Small intestine (tissue), 7 donors: ENCODE measurements around the gene ARSA. TPM values are rescaled to one million over a fixed set of nuclear protein-coding genes. Genes with fewer than 3 reads are reported as not detected.

Source experiments
- DNase-seq, 2 donors: peaks; one replicate each; pipeline versions ENCODE4 v3.0.0 to v3.0.0-alpha.2; 2013
- FAIRE-seq: peaks from 2 replicates; lab custom pipeline; 2012; peaks lifted over from hg19 to GRCh38; lab: Jason Lieb, UNC
- H3K27ac ChIP-seq, 3 donors: one replicate each; pipeline ENCODE4 v1.5.1; 2013; ENCODE audit warnings: low read length in 2 of 3, mild to moderate bottlenecking in 2 of 3, control low read depth in 1 of 3, inconsistent platforms in 1 of 3, low read depth in 1 of 3, moderate library complexity in 1 of 3
- H3K27me3 ChIP-seq, 3 donors: one replicate each; pipeline ENCODE4 v1.6.1; 2013; ENCODE audit warnings: low read length in 3 of 3, inconsistent platforms in 1 of 3; ENCODE audit not compliant: control insufficient read depth in 3 of 3, insufficient read depth in 3 of 3
- H3K36me3 ChIP-seq, 3 donors: one replicate each; pipeline ENCODE4 v1.6.1; 2013; ENCODE audit warnings: low read length in 3 of 3, inconsistent platforms in 1 of 3, low read depth in 1 of 3, mild to moderate bottlenecking in 1 of 3, moderate library complexity in 1 of 3; ENCODE audit not compliant: control insufficient read depth in 3 of 3, insufficient read depth in 2 of 3
- H3K4me1 ChIP-seq, 3 donors: one replicate each; pipeline ENCODE4 v1.6.1; 2013; ENCODE audit warnings: low read length in 2 of 3, inconsistent platforms in 1 of 3, low read depth in 1 of 3, mild to moderate bottlenecking in 1 of 3, moderate library complexity in 1 of 3; ENCODE audit not compliant: control insufficient read depth in 3 of 3, insufficient read depth in 2 of 3
- H3K4me3 ChIP-seq, 3 donors: one replicate each; pipeline ENCODE4 v1.5.1; 2013; ENCODE audit warnings: low read length in 3 of 3, control low read depth in 1 of 3, inconsistent platforms in 1 of 3, low read depth in 1 of 3, mild to moderate bottlenecking in 1 of 3, moderate library complexity in 1 of 3
- H3K9me3 ChIP-seq, 2 donors: one replicate each; pipeline ENCODE4 v1.6.1; 2013; ENCODE audit warnings: low read depth in 1 of 2, low read length in 1 of 2; ENCODE audit not compliant: control insufficient read depth in 2 of 2, insufficient read depth in 1 of 2
- WGBS, 3 donors: extraction: QIAGEN DNeasy Blood & Tissue Kit; methylation state at CpG; one replicate each; pipeline ENCODE4 v1.1.7; 2013; 5-methylcytosine and 5-hydroxymethylcytosine counted together
- polyA plus RNA-seq, 4 donors: library from polyadenylated mRNA; stranded (reverse) in 3 of 4; unstranded in 1 of 4; fragments of 200-250 nt in 3 of 4; fragments of 120-200 nt in 1 of 4; gene quantifications; one replicate each; pipeline versions ENCODE4 v1.2.1 to v1.2.3, GENCODE V29; 2013
- donor health status: healthy with polysubstance abuse.
- donor health status: control.
- donor health status: control.
- donor health status: Bipolar disorder and iron deficiency.
- donor health status: healthy.

The ARSA gene
- polyA plus RNA-seq, 4 donors: 28.2 to 85.9 (median 71.3) TPM

- no peak overlapping the region for H3K27ac ChIP-seq
- H3K36me3 ChIP-seq: no peaks in the 10 kb centered on the region
- FAIRE-seq (no peak), DNase-seq (no peak)
- peaks cover 18 to 65% (median 25%) of the 10 kb centered on the region in 3 donors for H3K27me3 ChIP-seq
- H3K9me3 ChIP-seq: no peaks in the 10 kb centered on the region
- H3K4me3 ChIP-seq: no peak overlapping the region
- H3K4me1 ChIP-seq: peaks cover 0 to 3% (median 0%) of the 10 kb centered on the region in 3 donors
- WGBS, 3 donors: 31 to 49% (median 37%) methylated on average over 12 of the region's 12 CpGs
Observed at GRCh38 chr22:50601669-50602337, 26.1 kb downstream of the ARSA start.

GRCh38 chr22:50600967-50601668 is 26.8 kb downstream of the ARSA start:
- peaks cover 0 to 3% (median 0%) of the 10 kb centered on the region in 3 donors for H3K4me1 ChIP-seq
- peaks cover 18 to 60% (median 25%) of the 10 kb centered on the region in 3 donors for H3K27me3 ChIP-seq
- no peak for DNase-seq
- no peak for FAIRE-seq
- no peaks in the 10 kb centered on the region for H3K36me3 ChIP-seq
- no peaks in the 10 kb centered on the region for H3K9me3 ChIP-seq
- WGBS, 3 donors: 9 to 14% (median 9%) methylated on average over 22 to 52 of the region's 52 CpGs
- peak overlapping the region in 2 of 3 donors; percentile 35 to 60 for H3K4me3 ChIP-seq
- H3K27ac ChIP-seq: no peak overlapping the region

GRCh38 chr22:50600538-50600937 is 27.4 kb downstream of the ARSA start, which contains the start of gene MAPK8IP2:
Gene MAPK8IP2, plus strand, starts transcription at chr22:50600793. Its CDS starts 26 bp downstream, at chr22:50600819.
- FAIRE-seq (no peak), DNase-seq (peak in 1 of 2 donors; percentile 23)
- peak within 1 kb of the TSS in 2 of 3 donors; percentile 35 to 60 for H3K4me3 ChIP-seq
- H3K27me3 ChIP-seq: peaks cover 18 to 55% (median 25%) of the 10 kb centered on the region in 3 donors
- WGBS, 3 donors: 0 to 1% (median 0%) methylated on average over 7 to 61 of the region's 61 CpGs
- H3K36me3 ChIP-seq: no peaks in the 10 kb centered on the region
- H3K9me3 ChIP-seq: no peaks in the 10 kb centered on the region
- H3K27ac ChIP-seq: no peak within 1 kb of the TSS
- peaks cover 0 to 3% (median 0%) of the 10 kb centered on the region in 3 donors for H3K4me1 ChIP-seq

- H3K27ac ChIP-seq: no peak overlapping the region
- H3K4me1 ChIP-seq: peaks cover 0 to 3% (median 0%) of the 10 kb centered on the region in 3 donors
- FAIRE-seq (no peak), DNase-seq (peak; percentile 22 to 79)
- peaks cover 18 to 49% (median 25%) of the 10 kb centered on the region in 3 donors for H3K27me3 ChIP-seq
- H3K9me3 ChIP-seq: no peaks in the 10 kb centered on the region
- 15 to 17% (median 16%) methylated on average over 51 to 52 of the region's 52 CpGs for WGBS, 3 donors
- H3K36me3 ChIP-seq: no peaks in the 10 kb centered on the region
- H3K4me3 ChIP-seq: peak overlapping the region in 1 of 3 donors; percentile 60
Observed at GRCh38 chr22:50599816-50600455, 28.0 kb downstream of the ARSA start.

- H3K4me3 ChIP-seq: no peak overlapping the region
- peaks cover 0 to 24% (median 6%) of the 10 kb centered on the region in 3 donors for H3K27me3 ChIP-seq
- 88 to 90% (median 88%) methylated on average over 5 of the region's 5 CpGs for WGBS, 3 donors
- H3K27ac ChIP-seq: no peak overlapping the region
- peaks cover 0 to 3% (median 0%) of the 10 kb centered on the region in 3 donors for H3K4me1 ChIP-seq
- H3K9me3 ChIP-seq: no peaks in the 10 kb centered on the region
- DNase-seq (no peak), FAIRE-seq (no peak)
- H3K36me3 ChIP-seq: no peaks in the 10 kb centered on the region
Observed at GRCh38 chr22:50597097-50597496, 30.9 kb downstream of the ARSA start.

- 74 to 92% (median 86%) methylated on average over 3 of the region's 3 CpGs for WGBS, 3 donors
- peaks cover 0 to 12% (median 2%) of the 10 kb centered on the region in 3 donors for H3K27me3 ChIP-seq
- DNase-seq (no peak), FAIRE-seq (no peak)
- H3K36me3 ChIP-seq: no peaks in the 10 kb centered on the region
- no peak overlapping the region for H3K4me3 ChIP-seq
- peaks cover 0 to 3% (median 0%) of the 10 kb centered on the region in 3 donors for H3K4me1 ChIP-seq
- no peak overlapping the region for H3K27ac ChIP-seq
- H3K9me3 ChIP-seq: no peaks in the 10 kb centered on the region
Observed at GRCh38 chr22:50595189-50595588, 32.8 kb downstream of the ARSA start.

GRCh38 chr22:50587407-50587806 is 40.5 kb downstream of the ARSA start:
- DNase-seq (no peak), FAIRE-seq (no peak)
- H3K4me3 ChIP-seq: no peak overlapping the region
- H3K4me1 ChIP-seq: peaks cover 0 to 4% (median 0%) of the 10 kb centered on the region in 3 donors
- WGBS, 3 donors: 94 to 98% (median 98%) methylated on average over 5 of the region's 5 CpGs
- H3K27ac ChIP-seq: no peak overlapping the region
- peaks cover 0 to 3% (median 0%) of the 10 kb centered on the region in 3 donors for H3K27me3 ChIP-seq
- H3K36me3 ChIP-seq: peaks cover 0 to 2% (median 0%) of the 10 kb centered on the region in 3 donors
- no peaks in the 10 kb centered on the region for H3K9me3 ChIP-seq

GRCh38 chr22:50586416-50586815 is 41.5 kb downstream of the ARSA start:
- H3K36me3 ChIP-seq: peaks cover 0 to 5% (median 0%) of the 10 kb centered on the region in 3 donors
- no peak overlapping the region for H3K4me3 ChIP-seq
- FAIRE-seq (no peak), DNase-seq (no peak)
- WGBS, 3 donors: 75 to 92% (median 79%) methylated on average over 5 of the region's 5 CpGs
- H3K27me3 ChIP-seq: peaks cover 0 to 3% (median 0%) of the 10 kb centered on the region in 3 donors
- no peaks in the 10 kb centered on the region for H3K9me3 ChIP-seq
- H3K4me1 ChIP-seq: peaks cover 4 to 6% (median 4%) of the 10 kb centered on the region in 3 donors
- H3K27ac ChIP-seq: no peak overlapping the region
